IMR-90 (cell line): Measurements from ENCODE around the gene KCNJ16. TPM values are rescaled to one million over a fixed set of nuclear protein-coding genes. Genes with fewer than 3 reads are reported as not detected.

Experiments used
- ATAC-seq: fragments of 200-7000 bp; cut with Tn5 transposase; 2 replicates; pipeline ENCODE4 v1.9.1; 2020; ENCODE audit warnings: low read depth, mild to moderate bottlenecking, moderate library complexity
- BruUV-seq: library from RNA; stranded (reverse); fragments of 400-500 nt; replicated peaks from 2 replicates; lab custom pipeline; 2021; lab: Mats Ljungman, UMichigan
- CTCF ChIA-PET: fragments of 300-600 bp; formaldehyde crosslinking; extraction: SDS; loops from one replicate; lab custom pipeline; 2021; ENCODE audit warnings: antibody characterized with exemption; lab: Yijun Ruan, JAX
- POLR2A ChIA-PET: fragments of 300-600 bp; sonication (Branson Sonifier 250); formaldehyde crosslinking; loops from one replicate; lab custom pipeline; 2022; ENCODE audit warnings: antibody characterized with exemption; ENCODE audit not compliant: unreplicated experiment; lab: Charles Lee
- DNase-seq: peaks from one replicate; pipeline ENCODE4 v3.0.0; 2013
- H2AFZ ChIP-seq: replicated peaks from 2 replicates; pipeline ENCODE3; 2013; ENCODE audit warnings: low read length, mild to moderate bottlenecking; ENCODE audit not compliant: poor library complexity
- H2AK5ac ChIP-seq: 2 replicates; pipeline ENCODE4 v1.6.1; 2013; ENCODE audit warnings: low read depth, low read length, inconsistent platforms
- H2AK9ac ChIP-seq: replicated peaks from 2 replicates; pipeline ENCODE3; 2013; ENCODE audit warnings: mild to moderate bottlenecking, low read depth, low read length, moderate library complexity; ENCODE audit not compliant: poor library complexity
- H2BK120ac ChIP-seq: 2 replicates; pipeline ENCODE4 v1.6.1; 2013; ENCODE audit warnings: low read depth, low read length, inconsistent platforms
- H2BK15ac ChIP-seq: 3 replicates; pipeline ENCODE4 v1.6.1; 2013; ENCODE audit warnings: low read depth, low read length, inconsistent platforms
- H2BK20ac ChIP-seq: 2 replicates; pipeline ENCODE4 v1.6.1; 2013; ENCODE audit warnings: low read depth, mild to moderate bottlenecking, inconsistent platforms, low read length, moderate library complexity
- H2BK5ac ChIP-seq: 2 replicates; pipeline ENCODE4 v1.6.1; 2013; ENCODE audit warnings: mild to moderate bottlenecking, low read depth, low read length, inconsistent platforms; ENCODE audit not compliant: poor library complexity, severe bottlenecking
- H3K14ac ChIP-seq: replicated peaks from 2 replicates; pipeline ENCODE4 v1.6.1; 2013; ENCODE audit warnings: low read depth, low read length, inconsistent platforms
- H3K18ac ChIP-seq: 2 replicates; pipeline ENCODE4 v1.6.1; 2013; ENCODE audit warnings: low read depth, low read length, control low read depth
- H3K23ac ChIP-seq: 2 replicates; pipeline ENCODE4 v1.6.1; 2013; ENCODE audit warnings: low read depth, low read length, inconsistent platforms
- H3K27ac ChIP-seq: 2 replicates; pipeline ENCODE4 v1.5.1; 2013; ENCODE audit warnings: mild to moderate bottlenecking, control low read depth, low read length; ENCODE audit not compliant: insufficient read depth
- H3K27me3 ChIP-seq: 2 replicates; pipeline ENCODE4 v1.6.1; 2013; ENCODE audit warnings: low read length; ENCODE audit not compliant: control insufficient read depth, insufficient read depth
- H3K36me3 ChIP-seq: 2 replicates; pipeline ENCODE4 v1.6.1; 2013; ENCODE audit warnings: low read length, mixed read lengths; ENCODE audit not compliant: control insufficient read depth, insufficient read depth
- H3K4ac ChIP-seq: 2 replicates; pipeline ENCODE4 v1.6.1; 2013; ENCODE audit warnings: low read depth, low read length, inconsistent platforms
- H3K4me1 ChIP-seq: 2 replicates; pipeline ENCODE4 v1.6.1; 2013; ENCODE audit warnings: low read length, mixed read lengths; ENCODE audit not compliant: control insufficient read depth, insufficient read depth
- H3K4me2 ChIP-seq: 2 replicates; pipeline ENCODE4 v1.6.1; 2013; ENCODE audit warnings: low read depth, mild to moderate bottlenecking, control low read depth, low read length, moderate library complexity
- H3K4me3 ChIP-seq: 2 replicates; pipeline ENCODE4 v1.5.1; 2013; ENCODE audit warnings: low read depth, mild to moderate bottlenecking, control low read depth, low read length, moderate library complexity; ENCODE audit not compliant: insufficient read depth
- H3K56ac ChIP-seq: 2 replicates; pipeline ENCODE4 v1.6.1; 2013; ENCODE audit warnings: low read length, inconsistent platforms; ENCODE audit not compliant: insufficient read depth; ENCODE audit errors: extremely low read depth
- H3K79me1 ChIP-seq, 2 experiments: 2 replicates each; pipeline ENCODE4 v1.6.1; 2013; ENCODE audit warnings: low read length in 2 of 2, inconsistent platforms in 1 of 2, low read depth in 1 of 2
- H3K9ac ChIP-seq: 2 replicates; pipeline ENCODE4 v1.6.1; 2013; ENCODE audit warnings: low read depth, low read length, control low read depth
- H3K9me1 ChIP-seq: 2 replicates; pipeline ENCODE4 v1.6.1; 2013; ENCODE audit warnings: low read length, inconsistent platforms; ENCODE audit not compliant: insufficient read depth
- H3K9me3 ChIP-seq: 2 replicates; pipeline ENCODE4 v1.6.1; 2013; ENCODE audit warnings: low read length; ENCODE audit not compliant: control insufficient read depth, insufficient read depth
- H4K20me1 ChIP-seq: 2 replicates; pipeline ENCODE4 v1.6.1; 2013; ENCODE audit warnings: low read length, inconsistent platforms; ENCODE audit not compliant: insufficient read depth
- H4K5ac ChIP-seq: 2 replicates; pipeline ENCODE4 v1.6.1; 2013; ENCODE audit warnings: mild to moderate bottlenecking, low read depth, low read length, control low read depth
- H4K8ac ChIP-seq, 2 experiments: 2 replicates each; pipeline ENCODE4 v1.6.1; 2013; ENCODE audit warnings: low read depth in 2 of 2, low read length in 2 of 2, control low read depth in 1 of 2, inconsistent platforms in 1 of 2
- H4K91ac ChIP-seq: 2 replicates; pipeline ENCODE4 v1.6.1; 2013; ENCODE audit warnings: low read depth, low read length, inconsistent platforms; ENCODE audit not compliant: insufficient read depth
- MAFK ChIP-seq: IDR thresholded peaks from 2 replicates; pipeline ENCODE4 v1.6.1; 2012; ENCODE audit warnings: low read depth, low read length, improper control_type of control experiment
- MXI1 ChIP-seq: IDR thresholded peaks from 2 replicates; pipeline ENCODE4 v1.6.1; 2012; ENCODE audit warnings: low read depth, mild to moderate bottlenecking, low read length, moderate library complexity, borderline replicate concordance
- WGBS, 2 experiments: methylation state at CpG; one replicate each; pipeline versions ENCODE4 v1.1.5 to v1.1.7; 2013; ENCODE audit warnings: missing lambda C conversion rate in 2 of 2; ENCODE audit not compliant: insufficient read length in 1 of 2; ENCODE audit errors: extremely low coverage in 2 of 2; 5-methylcytosine and 5-hydroxymethylcytosine counted together
- dilution Hi-C: fragments of 300-500 bp; cut with HindIII; formaldehyde crosslinking; loops from one replicate; pipeline ENCODE4 v1.14.3; 2018; ENCODE audit warnings: low sequenced_read_pairs; ENCODE audit not compliant: unreplicated experiment
- in situ Hi-C: fragments of 300-500 bp; cut with MboI; formaldehyde crosslinking; loops from 3 replicates; pipeline ENCODE4 v1.14.3; 2019; ENCODE audit warnings: low sequenced_read_pairs, inconsistent platforms, mixed read lengths
- intact Hi-C: fragments of 100-400 bp; cut with micrococcal nuclease; formaldehyde crosslinking; loops from 2 replicates; pipeline ENCODE4 v1.10.0; 2022
- polyA plus RNA-seq, 3 experiments: library from polyadenylated mRNA; depleted of rRNA; stranded (reverse); fragments of >200 nt; gene quantifications; 2 replicates each; pipeline ENCODE4 v1.2.3, GENCODE V29; 2012; ENCODE audit warnings: low replicate concordance in 1 of 3
- total RNA-seq: library from RNA; depleted of rRNA; stranded (reverse); fragments of >200 nt; gene quantifications from 2 replicates; pipeline ENCODE4 v1.2.3, GENCODE V29; 2012
- TF ChIP-seq, protein P1 (sequence below): fragments of 150-350 bp; IDR thresholded peaks from 2 replicates; pipeline ENCODE4 v1.6.1; 2017; ENCODE audit warnings: mild to moderate bottlenecking, antibody characterized with exemption, low read length, low read depth

KCNJ16 gene
- total and polyA plus RNA-seq, 2 of the 4 experiments (the other 2 are of a cell fraction): not detected

GRCh38 chr17:70071620-70072019 is 3.4 kb upstream of the KCNJ16 start:
- Histone ChIP-seq H2BK120ac (no peak overlapping the region; the same call in 1 of the 2 replicates), H3K56ac (no peak overlapping the region), H3K18ac (peak overlapping the region; percentile 64), H3K27me3 (no peaks in the 10 kb centered on the region), H2BK20ac (no peak overlapping the region), H3K4me2 (no peak overlapping the region), H3K4ac (no peak overlapping the region), H3K9ac (no peak overlapping the region), H4K20me1 (no peaks in the 10 kb centered on the region), H4K91ac (no peak overlapping the region), H3K23ac (no peak overlapping the region), H4K8ac (no peak overlapping the region), H2BK5ac (no peak overlapping the region), H3K79me1 (no peaks in the 10 kb centered on the region), H2BK15ac (no peak overlapping the region; the same call in 2 of the 3 replicates), H2AK5ac (no peak overlapping the region), H2AFZ (no peak overlapping the region), H3K9me1 (no peaks in the 10 kb centered on the region), H3K9me3 (no peaks in the 10 kb centered on the region), H3K4me1 (peaks cover 3% of the 10 kb centered on the region; the same call in 1 of the 2 replicates), H3K4me3 (no peak overlapping the region), H3K36me3 (no peaks in the 10 kb centered on the region), H2AK9ac (no peak overlapping the region), H3K14ac (no peak overlapping the region), H4K5ac (no peak overlapping the region), H3K27ac (no peak overlapping the region)
- CTCF ChIA-PET: interaction anchor here (0.7 kb wide), 1 partner anchor 11 kb away, joined by 3 read pairs; no protein-coding TSS in a partner anchor
- ATAC-seq (no peak), DNase-seq (no peak)
- WGBS, 2 experiments: no CpG with 5 or more reads among the region's 1 CpG
- in situ Hi-C loops (no loop called here), dilution Hi-C loops (no loop called here), intact Hi-C loops (no loop called here)
- POLR2A ChIA-PET: no interaction called here
- BruUV-seq: no TSS peak
- TF ChIP-seq MAFK (peak; percentile 34; the same call in 1 of the 2 replicates), MXI1 (no peak)
- TF ChIP-seq, protein P1, sequence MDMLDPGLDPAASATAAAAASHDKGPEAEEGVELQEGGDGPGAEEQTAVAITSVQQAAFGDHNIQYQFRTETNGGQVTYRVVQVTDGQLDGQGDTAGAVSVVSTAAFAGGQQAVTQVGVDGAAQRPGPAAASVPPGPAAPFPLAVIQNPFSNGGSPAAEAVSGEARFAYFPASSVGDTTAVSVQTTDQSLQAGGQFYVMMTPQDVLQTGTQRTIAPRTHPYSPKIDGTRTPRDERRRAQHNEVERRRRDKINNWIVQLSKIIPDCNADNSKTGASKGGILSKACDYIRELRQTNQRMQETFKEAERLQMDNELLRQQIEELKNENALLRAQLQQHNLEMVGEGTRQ: no peak
